HG02642 (cell line): ENCODE measurements around the gene MFN2.
"Not testable (repeated sequence)": the region's sequence is repeated elsewhere in the genome, so short reads cannot be mapped to it uniquely, and the experiment has no call there.

Experiments used
- ATAC-seq: cut with Tn5 transposase; IDR thresholded peaks from one replicate; pipeline ENCODE4 v1.9.1; 2021; ENCODE audit warnings: mild to moderate bottlenecking; ENCODE audit not compliant: unreplicated experiment, poor library complexity

MFN2 gene

GRCh38 chr1:12040457-12041051 lies 60.3 kb downstream of the MFN2 start:
- peak; percentile 64 for ATAC-seq

- not testable (repeated sequence) for ATAC-seq
These were observed 64.1 kb downstream of the MFN2 start for GRCh38 chr1:12044187-12044877.

- no peak for ATAC-seq
These were observed 66.5 kb downstream of the MFN2 start for GRCh38 chr1:12046749-12047119.

- ATAC-seq: peak; percentile 50
These were observed 67.1 kb downstream of the MFN2 start for GRCh38 chr1:12047120-12047876.

GRCh38 chr1:12048372-12048771 lies 68.1 kb downstream of the MFN2 start:
- no peak for ATAC-seq

GRCh38 chr1:12049616-12050015 lies 69.4 kb downstream of the MFN2 start:
- ATAC-seq: no peak

GRCh38 chr1:12051361-12051760 lies 71.1 kb downstream of the MFN2 start:
- ATAC-seq: no peak

GRCh38 chr1:12052008-12052573 lies 71.8 kb downstream of the MFN2 start:
- peak; percentile 65 for ATAC-seq

GRCh38 chr1:12052997-12053686 lies 72.9 kb downstream of the MFN2 start:
- ATAC-seq: no peak

- no peak for ATAC-seq
These were observed 73.7 kb downstream of the MFN2 start for GRCh38 chr1:12053752-12054548.

GRCh38 chr1:12055259-12055658 lies 75.0 kb downstream of the MFN2 start:
- no peak for ATAC-seq

GRCh38 chr1:12056331-12056841 lies 76.1 kb downstream of the MFN2 start:
- ATAC-seq: no peak

- ATAC-seq: no peak
These were observed 77.1 kb downstream of the MFN2 start for GRCh38 chr1:12057382-12057781.

- no peak for ATAC-seq
These were observed 77.9 kb downstream of the MFN2 start for GRCh38 chr1:12057940-12058687.

- ATAC-seq: no peak
These were observed 79.0 kb downstream of the MFN2 start for GRCh38 chr1:12059226-12059625.

- no peak for ATAC-seq
These were observed 79.6 kb downstream of the MFN2 start for GRCh38 chr1:12059722-12060464.

GRCh38 chr1:12060500-12060899 lies 80.3 kb downstream of the MFN2 start:
- ATAC-seq: no peak
